GM15510 (cell line): Measurements from ENCODE around the gene ARHGEF3.

Experiments
- POLR2A ChIP-seq: IDR thresholded peaks from 3 replicates; pipeline ENCODE4 v1.6.1; 2011; ENCODE audit warnings: borderline replicate concordance; ENCODE audit not compliant: insufficient read length; ENCODE audit errors: extremely low read depth

Gene ARHGEF3

DNA sequence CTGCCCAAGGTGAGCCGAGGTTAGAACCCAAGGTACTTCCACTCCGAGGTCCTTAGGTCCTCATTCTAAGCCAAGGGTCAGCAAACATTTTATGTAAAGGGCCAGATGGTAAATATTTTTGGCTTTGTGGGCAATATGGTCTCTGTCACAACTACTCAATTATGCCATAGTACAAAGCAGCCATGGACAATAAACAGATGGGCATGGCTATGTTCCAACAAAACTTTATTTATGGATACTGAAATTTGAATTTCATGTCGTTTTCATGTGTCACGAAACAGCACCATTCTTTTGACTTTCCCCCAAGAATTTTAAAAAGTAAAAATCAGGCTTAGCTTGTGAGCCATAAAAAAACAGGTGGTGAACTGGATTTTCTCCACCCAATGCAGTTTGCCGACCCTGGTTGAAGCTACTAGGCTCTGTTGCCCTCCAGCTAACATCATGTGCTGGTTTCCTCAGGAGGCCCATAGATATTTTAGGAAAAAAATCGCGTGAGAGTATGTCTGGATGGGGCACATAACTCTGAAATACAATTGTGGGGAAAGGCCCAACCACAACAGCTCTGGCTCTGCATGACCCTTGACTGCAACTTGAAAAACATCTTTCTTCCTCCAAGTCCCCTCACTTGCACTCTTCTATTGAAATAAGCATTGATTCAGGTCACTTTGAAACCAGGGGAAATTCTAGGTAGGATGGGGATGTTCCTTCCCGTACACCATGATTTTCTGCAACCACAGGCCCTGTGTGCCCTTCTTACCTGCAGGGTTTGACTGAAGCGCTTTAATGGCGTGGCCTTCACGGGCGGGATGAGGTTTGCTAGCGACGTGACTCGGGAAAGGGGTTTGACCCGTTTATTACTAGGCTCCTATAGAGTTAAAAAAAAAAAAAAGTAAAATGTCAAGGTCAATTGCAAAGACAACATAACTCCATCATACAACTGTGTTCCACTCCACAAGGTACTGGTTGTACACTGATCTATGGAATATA is 28.5 kb downstream of the ARHGEF3 start:
- no peak for TF ChIP-seq POLR2A

DNA sequence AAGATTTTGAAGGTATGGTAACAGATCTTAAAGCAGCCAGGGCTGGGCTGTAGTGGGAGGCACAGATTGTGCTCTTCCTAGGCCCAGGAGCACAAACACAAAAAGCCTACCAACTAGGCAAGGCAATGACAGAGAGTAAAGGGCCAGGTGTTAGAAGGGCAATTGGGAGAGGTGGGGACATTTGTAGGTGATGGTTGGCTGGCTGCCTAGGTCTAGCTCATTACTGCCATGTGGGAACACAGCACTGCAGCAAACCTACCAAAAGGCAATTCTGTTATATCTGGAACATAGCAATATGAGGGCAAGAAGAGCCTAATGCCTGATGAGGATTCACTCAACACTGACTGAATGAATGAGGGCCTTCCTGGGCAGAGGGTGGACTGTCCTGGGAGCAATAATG is 30.4 kb downstream of the ARHGEF3 start:
- TF ChIP-seq POLR2A: no peak

DNA sequence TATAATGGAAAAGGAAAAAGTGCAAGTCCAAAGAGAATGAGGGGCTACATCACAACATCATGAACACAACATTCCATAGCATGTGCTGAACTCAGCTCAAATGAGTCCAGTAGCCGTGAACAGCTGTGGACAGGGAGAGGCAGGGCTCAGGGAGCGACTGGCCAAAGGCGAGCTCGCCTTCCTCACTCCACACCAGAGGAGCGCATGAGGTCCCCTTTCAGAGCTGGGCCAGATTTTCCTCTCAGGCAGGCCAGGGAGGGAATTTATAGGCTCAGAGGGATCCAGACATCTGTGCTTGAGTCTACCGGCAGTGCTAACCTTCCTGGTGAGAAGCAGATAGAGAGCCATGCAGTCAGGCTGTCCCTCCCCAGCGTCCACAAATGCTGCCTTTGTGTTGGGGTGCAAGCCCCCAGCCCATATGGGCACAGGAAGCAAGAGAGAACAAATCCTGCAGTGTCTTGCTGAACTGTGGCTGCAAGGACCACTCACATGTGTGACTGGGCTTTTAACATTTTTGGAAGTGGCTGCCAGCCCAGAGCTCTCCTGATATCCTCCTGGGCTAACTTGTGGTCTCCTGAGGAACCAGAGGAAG is 32.5 kb downstream of the ARHGEF3 start:
- TF ChIP-seq POLR2A: no peak

DNA sequence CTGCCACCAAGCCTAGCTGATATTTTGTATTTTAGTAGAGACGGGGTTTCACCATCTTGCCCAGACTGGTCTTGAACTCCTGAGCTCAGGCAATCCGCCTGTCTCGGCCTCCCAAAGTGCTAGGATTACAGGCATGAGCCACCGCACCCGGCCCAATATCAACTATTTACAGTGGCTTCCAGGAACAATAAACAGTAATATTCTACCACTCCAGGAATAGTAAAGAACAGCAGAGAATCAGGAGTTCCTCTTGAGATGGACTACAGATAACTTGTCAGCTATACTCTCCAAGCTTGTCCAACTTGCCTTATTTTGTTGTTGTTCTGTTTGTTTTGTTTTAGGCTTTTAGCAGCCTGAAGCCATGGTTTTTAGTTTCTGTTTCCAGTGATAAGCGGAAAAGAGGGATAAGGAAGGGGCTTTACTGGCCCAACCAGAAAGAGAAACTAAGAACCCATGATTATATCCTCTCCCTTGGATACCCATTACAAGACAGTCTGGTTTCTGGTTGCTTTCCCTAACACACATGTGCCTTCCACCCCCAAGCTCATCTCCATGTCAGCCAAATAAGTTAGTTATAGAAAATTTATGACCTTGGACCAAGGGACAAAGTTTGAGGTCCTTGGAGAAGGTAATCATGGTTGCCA is 36.7 kb downstream of the ARHGEF3 start:
- TF ChIP-seq POLR2A: no peak

DNA sequence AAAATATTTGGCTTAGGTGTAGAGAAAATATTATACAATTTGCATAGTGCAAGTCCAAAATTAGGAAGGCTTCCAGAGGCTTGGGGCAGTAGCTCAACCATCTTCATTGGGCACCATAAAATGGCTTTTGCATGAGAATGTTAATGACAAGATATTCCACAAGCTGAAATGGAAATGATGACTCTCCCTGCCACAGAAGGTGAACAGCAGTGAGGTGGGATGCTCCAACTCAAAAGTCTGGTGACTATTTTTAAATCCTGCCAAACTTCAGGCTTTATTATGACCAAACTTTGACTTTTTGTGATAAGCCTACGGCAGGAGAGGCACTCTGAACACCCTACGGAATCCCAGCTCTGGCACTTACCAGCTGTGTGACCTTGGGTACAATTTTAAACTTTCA is 37.6 kb downstream of the ARHGEF3 start:
- TF ChIP-seq POLR2A: no peak

DNA sequence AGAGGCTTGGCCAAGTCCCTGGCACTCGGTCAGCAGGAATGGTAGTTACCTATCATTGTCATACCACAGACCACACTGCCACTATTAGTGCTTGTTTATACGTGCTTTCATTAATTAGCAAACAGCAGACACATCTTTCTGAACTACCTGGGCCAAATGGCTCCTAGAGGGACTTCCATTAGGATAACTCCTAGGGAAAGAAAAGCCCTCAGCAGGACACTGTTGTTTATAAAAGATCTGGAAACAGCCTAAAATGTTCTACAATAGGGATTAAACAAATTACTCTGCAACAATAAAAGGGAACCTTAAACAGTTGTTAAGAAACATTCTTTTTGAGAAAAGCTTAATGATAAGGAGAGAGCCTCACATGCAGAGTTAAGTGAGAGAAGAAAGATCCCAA is 38.5 kb downstream of the ARHGEF3 start:
- TF ChIP-seq POLR2A: no peak

DNA sequence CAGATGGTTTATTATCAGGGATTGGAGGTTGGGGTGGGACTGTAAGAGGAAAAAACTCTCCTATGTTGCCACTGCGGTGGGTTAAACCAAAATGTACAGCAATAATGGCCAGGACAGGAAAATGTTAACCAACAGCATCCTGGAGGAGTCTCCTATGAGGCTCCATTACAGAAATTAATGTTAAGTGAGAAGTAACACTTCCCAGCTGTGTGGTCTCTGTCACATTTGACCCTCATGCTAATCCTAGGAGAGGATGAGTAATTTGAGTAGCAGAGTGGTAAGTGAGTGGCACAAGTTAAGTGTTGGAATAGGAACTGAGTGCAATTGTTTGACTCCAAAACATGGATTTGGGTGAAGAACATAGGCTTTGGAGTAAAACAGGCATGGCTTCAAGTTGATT is 39.0 kb downstream of the ARHGEF3 start:
- no peak for TF ChIP-seq POLR2A

DNA sequence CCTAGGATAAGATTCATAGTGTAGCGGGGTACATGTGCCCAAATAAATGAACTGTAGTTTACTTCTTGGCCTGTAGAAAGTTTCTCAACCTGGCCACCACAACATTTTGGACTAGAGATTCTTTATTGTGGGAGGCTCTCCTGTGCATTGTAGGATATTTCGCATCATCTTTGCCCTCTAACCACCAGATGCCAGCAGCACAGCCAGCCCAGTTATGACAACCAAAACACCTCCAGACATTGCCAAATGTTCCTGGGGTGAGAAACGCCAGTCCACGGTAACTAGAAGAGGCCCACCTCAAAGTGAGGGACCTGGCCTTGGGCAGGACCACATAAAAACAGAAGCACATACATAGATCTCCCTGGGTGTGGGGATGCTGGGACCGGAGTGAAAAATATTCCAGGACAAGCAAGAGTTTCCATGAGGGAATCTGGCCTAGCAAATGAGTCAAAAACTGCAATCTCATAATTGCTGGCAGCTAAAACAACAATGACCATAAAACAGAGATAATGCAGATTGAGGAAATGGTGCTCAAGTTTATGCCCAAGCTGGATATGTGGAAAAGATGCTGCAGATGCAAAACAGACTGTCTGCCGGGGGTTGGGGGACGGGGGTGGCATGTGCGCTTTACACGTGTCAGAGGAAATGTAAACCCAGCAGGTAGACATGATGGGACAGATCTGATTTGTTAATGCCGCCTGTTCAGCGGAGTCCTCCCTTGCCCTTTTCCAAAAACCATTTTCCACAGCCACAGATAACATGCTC is 39.7 kb downstream of the ARHGEF3 start:
- no peak for TF ChIP-seq POLR2A

DNA sequence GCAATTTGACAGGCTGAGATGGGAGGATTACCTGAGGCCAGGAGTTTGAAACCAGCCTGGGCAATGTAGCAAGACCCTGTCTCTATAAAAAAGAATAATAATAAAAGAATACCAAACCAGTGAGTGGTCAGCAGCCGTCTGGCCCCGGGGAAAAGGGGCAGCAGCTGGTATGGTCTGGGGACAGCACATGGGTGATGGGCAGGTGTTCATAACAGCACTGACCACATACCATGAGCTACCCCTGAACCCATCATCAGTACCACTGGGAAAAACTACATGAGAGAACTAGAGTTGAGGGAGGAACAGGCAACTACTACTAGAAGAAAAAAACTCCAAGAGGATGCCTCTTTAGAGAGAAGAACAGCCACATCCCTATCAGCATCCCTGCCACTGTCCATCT is 40.7 kb downstream of the ARHGEF3 start:
- no peak for TF ChIP-seq POLR2A

DNA sequence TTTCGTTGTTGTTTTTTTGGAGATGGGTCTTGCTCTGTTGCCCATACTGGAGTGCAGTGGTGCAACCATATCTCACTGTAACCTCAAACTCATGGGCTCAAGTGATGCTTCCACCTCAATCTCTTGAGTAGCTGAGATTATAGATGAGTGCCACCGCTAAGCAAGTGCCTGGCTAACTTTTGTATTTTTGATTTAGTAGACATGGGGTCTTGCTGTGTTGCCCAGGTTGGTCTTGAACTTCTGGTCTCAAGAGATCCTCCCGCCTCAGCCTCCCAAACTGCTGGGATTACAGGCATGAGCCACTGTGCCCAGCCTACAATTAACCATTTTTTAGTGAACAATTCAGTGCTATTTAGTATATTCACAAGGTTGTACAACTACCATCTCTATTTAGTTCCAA is 42.2 kb downstream of the ARHGEF3 start:
- TF ChIP-seq POLR2A: no peak

DNA sequence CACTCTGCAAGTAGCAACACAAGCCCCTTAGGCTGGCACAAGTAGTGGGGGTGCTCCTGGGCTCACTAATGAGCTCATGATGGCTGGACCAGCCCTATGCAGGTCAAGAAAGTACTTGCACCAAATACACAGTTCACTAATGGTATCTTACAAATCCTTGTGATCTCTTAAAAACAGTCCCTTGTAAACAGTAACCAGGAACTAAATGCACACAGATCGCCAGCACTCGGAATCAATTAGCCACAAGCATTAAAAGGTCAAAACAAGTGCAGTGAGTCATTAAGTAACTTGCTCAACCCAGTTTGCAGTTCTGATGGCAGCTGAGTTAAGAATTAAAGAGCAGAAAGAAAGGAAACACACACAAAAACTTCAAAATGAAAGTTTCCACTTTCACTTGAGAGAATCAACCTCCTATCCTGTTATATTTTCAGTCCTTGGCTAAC is 43.2 kb downstream of the ARHGEF3 start:
- TF ChIP-seq POLR2A: no peak

DNA sequence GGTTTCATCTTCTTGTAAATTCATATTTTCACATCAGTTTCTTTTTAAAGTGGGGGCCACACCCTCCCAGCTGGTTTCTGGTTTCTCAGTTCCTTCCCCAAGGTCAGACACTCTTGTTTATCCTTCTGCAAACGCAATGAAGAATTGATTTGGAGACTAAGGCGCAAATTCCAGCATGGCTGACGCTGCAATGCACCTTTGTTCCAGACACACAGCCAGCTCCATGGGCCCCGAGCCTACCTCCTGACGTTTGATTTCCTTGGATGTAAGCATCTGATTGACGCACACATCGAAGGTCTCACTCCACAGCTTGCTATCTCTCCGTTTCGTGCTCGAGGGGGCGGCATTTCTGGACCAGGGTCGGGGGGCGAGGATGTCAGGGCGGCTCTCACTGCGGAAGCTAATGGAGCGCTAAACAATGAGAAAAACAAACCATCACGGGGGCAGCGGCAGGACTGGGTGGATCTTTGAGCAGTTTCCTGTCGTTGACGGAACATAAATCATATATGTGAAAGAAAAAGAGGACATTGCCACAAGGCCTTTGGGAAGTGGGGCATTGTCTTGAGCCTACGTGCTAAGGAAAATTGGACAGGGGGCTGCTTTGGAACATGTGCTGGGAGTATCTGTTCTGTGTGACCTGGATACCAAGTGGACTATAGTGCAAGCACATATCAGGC is 46.9 kb downstream of the ARHGEF3 start:
- no peak for TF ChIP-seq POLR2A

DNA sequence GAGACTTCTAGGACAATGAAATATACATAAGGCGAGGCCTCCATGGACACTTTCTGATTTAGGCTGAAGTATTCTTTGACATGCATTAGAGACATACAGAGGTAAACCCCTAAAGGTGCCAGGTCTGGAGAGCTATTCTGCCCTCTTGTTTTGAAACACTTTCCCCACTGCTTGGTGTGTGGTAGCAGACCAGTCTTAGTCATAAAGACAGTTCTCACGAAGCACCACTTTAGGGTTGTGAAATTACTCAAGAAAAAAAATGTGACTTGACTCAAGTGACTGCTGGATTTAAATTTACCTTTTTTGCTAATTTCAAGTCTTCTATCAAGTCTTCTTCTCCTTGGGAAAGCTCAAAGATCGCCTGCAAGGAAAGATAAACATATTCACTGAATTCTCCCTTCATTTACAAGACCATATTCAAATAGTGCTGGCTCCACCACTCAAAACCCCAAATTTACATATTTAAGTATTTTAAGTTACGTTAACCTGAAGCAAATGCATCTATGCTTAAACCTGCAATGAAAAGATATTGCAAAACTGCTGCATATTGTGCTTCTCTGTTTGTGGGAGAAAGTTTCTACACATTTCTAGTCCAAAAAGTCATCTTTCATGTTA is 48.4 kb downstream of the ARHGEF3 start:
- no peak for TF ChIP-seq POLR2A
